ENCODE results near the gene SMARCA2. TPM values are rescaled to one million over a fixed set of nuclear protein-coding genes. Genes with fewer than 3 reads are reported as not detected.

Gene SMARCA2
- total RNA-seq, 2 experiments from 2014 or later: 243 to 245 TPM

DNA sequence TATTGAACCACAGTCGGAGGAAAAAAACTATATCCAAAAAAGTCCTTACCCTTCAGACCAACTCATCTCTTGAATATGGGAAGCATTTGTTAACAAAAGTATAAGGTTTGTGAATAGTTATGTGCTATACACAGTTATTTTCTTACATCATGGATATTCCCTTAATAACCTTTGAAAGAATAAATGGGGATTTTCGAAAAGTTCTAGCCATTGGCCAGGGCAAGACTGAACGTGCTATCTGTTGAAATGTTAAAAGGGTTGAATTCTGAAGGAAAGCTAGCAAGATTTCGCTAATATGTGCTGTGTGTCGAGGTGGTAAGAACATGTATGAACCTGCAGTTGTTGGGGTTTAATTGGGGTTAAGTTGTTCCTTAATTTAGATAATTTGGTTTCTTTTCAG lies 140.8 kb downstream of the SMARCA2 start:
- H3K27ac Mint-ChIP-seq: no peak overlapping the region
- DNase-seq (no peak), ATAC-seq (no peak)
- H3K4me1 Mint-ChIP-seq (ENCODE audit: low read depth): peaks cover 35% of the 10 kb centered on the region
- no peaks in the 10 kb centered on the region for H3K9me3 Mint-ChIP-seq (ENCODE audit: insufficient read depth)
- ChIA-PET CTCF (no interaction called here), POLR2A (no interaction called here)
- no peaks in the 10 kb centered on the region for H3K27me3 Mint-ChIP-seq (ENCODE audit: low read depth)
- peaks cover 14% of the 10 kb centered on the region for H3K36me3 Mint-ChIP-seq (ENCODE audit: low read depth)
- no peak overlapping the region for H3K4me3 Mint-ChIP-seq

DNA sequence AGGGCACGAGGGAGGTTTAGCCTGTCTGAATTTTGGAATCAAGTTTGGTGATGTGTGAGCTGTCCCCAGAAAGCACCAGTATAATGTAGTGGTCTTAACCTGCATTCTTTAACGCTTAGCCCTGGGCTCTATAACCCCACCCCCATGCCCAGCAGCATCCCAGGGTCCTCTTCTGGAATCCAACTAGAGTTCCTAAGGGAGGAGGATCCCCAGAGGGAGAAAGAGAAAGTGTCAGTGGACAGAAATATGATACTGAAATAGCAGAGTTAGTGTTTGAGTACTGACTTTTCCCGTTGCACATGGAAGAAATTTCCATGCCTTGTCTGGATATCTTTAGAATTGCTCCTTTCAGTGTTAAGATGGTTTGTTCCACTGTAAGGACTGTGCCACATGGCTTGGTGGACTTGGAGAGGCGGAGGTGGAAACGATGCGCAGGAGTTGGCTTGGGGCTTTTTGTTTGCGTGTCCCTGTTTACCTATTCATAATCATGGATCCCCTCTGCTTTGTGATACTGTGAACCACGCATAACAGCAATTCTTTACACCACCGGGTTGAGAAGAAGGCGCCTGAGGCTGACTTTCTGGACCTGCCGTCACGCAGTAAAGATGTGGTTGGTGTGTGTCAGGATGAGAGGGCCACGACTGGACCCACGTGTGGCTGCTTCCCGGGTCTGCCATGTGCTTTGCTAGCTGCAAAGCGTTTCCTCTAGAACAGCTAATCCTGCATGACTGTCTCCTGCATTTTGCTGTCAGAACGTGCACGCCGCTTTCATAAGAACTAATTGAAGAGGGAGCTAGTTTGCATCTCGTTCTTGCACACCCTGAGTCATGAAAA lies 142.3 kb downstream of the SMARCA2 start:
- peak overlapping the region; percentile 79 for H3K27ac Mint-ChIP-seq
- peaks cover 33% of the 10 kb centered on the region for H3K4me1 Mint-ChIP-seq (ENCODE audit: low read depth)
- peaks cover 15% of the 10 kb centered on the region for H3K36me3 Mint-ChIP-seq (ENCODE audit: low read depth)
- ChIA-PET CTCF (interaction anchor here (1.1 to 2.0 kb wide), 2 partner anchors 22 to 70 kb away, joined by 4 to 6 read pairs; no protein-coding TSS in a partner anchor), POLR2A (no interaction called here)
- no peaks in the 10 kb centered on the region for H3K9me3 Mint-ChIP-seq (ENCODE audit: insufficient read depth)
- H3K4me3 Mint-ChIP-seq: peak overlapping the region; percentile 72
- peak; percentile 59 for ATAC-seq
- no peaks in the 10 kb centered on the region for H3K27me3 Mint-ChIP-seq (ENCODE audit: low read depth)
- peak; percentile 47 for DNase-seq

DNA sequence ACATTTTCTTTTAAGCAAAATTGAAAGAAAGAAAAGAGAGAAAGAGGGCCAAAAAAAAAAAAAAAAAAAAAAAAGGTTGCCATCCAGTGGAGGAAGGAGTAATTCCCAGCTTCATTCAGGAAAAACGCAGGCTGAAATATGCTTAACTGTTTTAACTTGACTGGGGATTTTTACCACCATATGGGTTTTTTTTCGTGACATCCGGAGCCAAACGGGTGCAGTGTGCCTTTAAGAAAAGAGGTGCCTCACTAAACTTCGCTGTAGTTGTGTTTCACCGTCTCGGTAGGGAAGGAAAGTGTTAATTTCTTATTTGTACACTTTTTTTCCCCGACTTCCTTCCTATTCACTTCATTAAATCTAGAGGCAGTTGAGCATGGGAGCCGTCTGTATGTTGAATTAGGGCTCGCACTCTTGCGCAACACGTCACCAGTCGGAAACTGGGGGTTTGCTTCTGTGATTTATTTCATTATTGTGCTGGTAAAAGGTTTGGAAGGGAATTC lies 143.0 kb downstream of the SMARCA2 start:
- H3K27ac Mint-ChIP-seq: peak overlapping the region; percentile 79
- peak overlapping the region; percentile 72 for H3K4me3 Mint-ChIP-seq
- H3K36me3 Mint-ChIP-seq (ENCODE audit: low read depth): peaks cover 16% of the 10 kb centered on the region
- ChIA-PET CTCF (interaction anchor here (1.1 to 2.0 kb wide), 2 partner anchors 21 to 71 kb away, joined by 4 to 6 read pairs; no protein-coding TSS in a partner anchor), POLR2A (interaction anchor here (1.5 kb wide), 1 partner anchor 686 kb away, joined by 3 read pairs; the partner anchor contains the start of gene PUM3)
- ATAC-seq: peak; percentile 73
- no peaks in the 10 kb centered on the region for H3K27me3 Mint-ChIP-seq (ENCODE audit: low read depth)
- peak; percentile 51 for DNase-seq
- peaks cover 35% of the 10 kb centered on the region for H3K4me1 Mint-ChIP-seq (ENCODE audit: low read depth)
- H3K9me3 Mint-ChIP-seq (ENCODE audit: insufficient read depth): no peaks in the 10 kb centered on the region

DNA sequence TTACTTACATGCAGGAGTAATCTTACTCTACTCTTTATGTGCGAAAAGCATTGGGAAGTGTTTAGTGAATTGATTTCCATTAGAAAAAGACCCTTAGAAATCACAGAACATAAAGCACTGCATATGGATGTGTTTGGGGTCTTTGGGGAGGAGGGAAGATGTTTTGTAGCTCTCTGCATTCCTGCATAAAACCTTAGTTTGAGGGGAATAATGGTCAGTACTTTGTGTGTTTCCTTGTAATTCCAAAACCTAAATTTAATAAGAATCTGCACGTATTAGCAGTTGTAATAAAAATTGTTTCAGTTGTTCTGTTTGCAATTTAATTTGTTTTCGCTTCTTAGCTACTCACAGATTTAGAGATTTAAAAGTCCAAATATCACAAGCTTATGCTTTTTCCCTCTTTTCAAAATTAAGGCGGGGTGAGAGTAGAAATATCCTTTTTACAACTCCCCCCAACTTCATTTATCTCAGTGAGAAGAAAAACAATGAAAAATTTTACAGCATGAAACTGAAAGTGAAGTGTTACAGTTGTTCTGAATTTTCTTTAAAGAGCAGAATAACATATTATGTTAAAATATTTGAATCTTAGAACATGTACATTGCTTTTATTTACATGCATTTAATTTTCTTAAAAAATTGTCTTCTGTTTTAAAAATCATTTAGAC lies 143.8 kb downstream of the SMARCA2 start:
- ChIA-PET CTCF (interaction anchor here (0.9 to 2.0 kb wide), 4 partner anchors 21 to 72 kb away, joined by 3 to 6 read pairs (median 4); no protein-coding TSS in a partner anchor), POLR2A (interaction anchor here (1.0 to 1.5 kb wide), 2 partner anchors 144 to 685 kb away, joined by 3 read pairs; partner anchors contain the start of genes PUM3 and SMARCA2)
- Mint-ChIP-seq H3K27ac (peak overlapping the region; percentile 54), H3K4me3 (peak overlapping the region; percentile 72), H3K27me3 (ENCODE audit: low read depth) (no peaks in the 10 kb centered on the region), H3K4me1 (ENCODE audit: low read depth) (peaks cover 42% of the 10 kb centered on the region), H3K9me3 (ENCODE audit: insufficient read depth) (no peaks in the 10 kb centered on the region), H3K36me3 (ENCODE audit: low read depth) (peaks cover 23% of the 10 kb centered on the region)
- ATAC-seq (no peak), DNase-seq (no peak)

DNA sequence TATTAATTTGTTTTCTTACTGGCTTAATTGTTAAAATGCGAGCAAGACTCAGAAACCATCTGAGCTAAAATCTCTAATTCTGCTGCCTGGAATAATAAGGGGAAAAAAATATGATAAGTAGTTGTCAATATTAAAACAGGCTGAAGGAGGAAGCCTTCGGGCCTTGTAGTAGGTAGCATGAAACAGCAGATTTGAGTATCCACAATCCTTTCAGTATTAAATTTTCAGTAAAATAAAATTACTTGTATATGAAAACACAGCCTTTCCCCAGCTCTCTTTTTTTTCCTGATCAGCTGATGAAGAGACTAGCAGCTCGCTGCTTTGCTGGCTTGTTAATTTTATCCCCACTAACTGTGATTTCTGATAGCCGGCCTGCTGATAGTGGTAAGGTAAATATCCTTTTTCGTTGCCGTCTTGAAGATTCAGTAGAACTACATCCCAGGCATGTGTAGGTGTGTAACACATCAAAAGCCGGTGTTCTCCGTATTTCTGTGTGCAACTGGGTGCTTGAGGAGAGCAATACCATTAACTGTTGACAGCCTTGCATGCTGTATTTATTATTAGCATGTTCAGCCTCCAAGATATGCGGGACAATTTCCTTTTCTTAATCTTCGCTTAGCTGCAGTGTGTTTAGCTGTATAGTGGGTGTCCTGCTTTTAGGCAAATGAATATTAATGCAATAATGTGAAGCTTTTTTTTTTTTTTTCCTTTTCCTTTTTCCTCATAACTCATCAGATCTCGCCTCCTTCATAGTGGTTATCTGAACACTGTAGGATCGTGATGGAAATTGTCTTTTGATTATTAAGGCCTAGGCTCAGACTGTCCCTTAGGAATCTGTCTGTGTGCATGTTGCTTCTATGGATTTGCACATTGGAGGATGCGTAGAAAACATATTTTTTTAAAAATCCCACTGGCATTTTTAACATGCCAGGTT lies 144.6 kb downstream of the SMARCA2 start:
- H3K36me3 Mint-ChIP-seq (ENCODE audit: low read depth): peaks cover 28% of the 10 kb centered on the region
- H3K27ac Mint-ChIP-seq: no peak overlapping the region
- peak overlapping the region; percentile 38 for H3K4me3 Mint-ChIP-seq
- H3K9me3 Mint-ChIP-seq (ENCODE audit: insufficient read depth): no peaks in the 10 kb centered on the region
- DNase-seq (no peak), ATAC-seq (no peak)
- no peaks in the 10 kb centered on the region for H3K27me3 Mint-ChIP-seq (ENCODE audit: low read depth)
- peaks cover 50% of the 10 kb centered on the region for H3K4me1 Mint-ChIP-seq (ENCODE audit: low read depth)
- ChIA-PET CTCF (interaction anchor here (0.9 to 2.0 kb wide), 6 partner anchors 19 to 660 kb away, joined by 3 to 6 read pairs (median 4); no protein-coding TSS in a partner anchor), POLR2A (interaction anchor here (1.0 to 1.5 kb wide), 2 partner anchors 144 to 684 kb away, joined by 3 read pairs; partner anchors contain the start of genes PUM3 and SMARCA2)

DNA sequence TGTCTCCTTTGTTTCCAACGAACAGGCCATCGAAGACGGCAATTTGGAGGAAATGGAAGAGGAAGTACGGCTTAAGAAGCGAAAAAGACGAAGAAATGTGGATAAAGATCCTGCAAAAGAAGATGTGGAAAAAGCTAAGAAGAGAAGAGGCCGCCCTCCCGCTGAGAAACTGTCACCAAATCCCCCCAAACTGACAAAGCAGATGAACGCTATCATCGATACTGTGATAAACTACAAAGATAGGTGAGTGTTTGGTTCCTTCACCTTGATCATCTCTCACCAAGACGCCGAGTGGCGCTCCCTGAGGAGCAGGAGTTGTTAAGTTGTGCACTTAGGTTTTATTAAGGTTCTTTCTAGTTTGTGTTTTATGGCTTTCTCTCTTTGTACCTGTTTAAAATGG lies 146.5 kb downstream of the SMARCA2 start:
- Mint-ChIP-seq H3K4me3 (no peak overlapping the region), H3K27ac (no peak overlapping the region), H3K9me3 (ENCODE audit: insufficient read depth) (no peaks in the 10 kb centered on the region), H3K27me3 (ENCODE audit: low read depth) (no peaks in the 10 kb centered on the region), H3K36me3 (ENCODE audit: low read depth) (peaks cover 42% of the 10 kb centered on the region), H3K4me1 (ENCODE audit: low read depth) (peaks cover 49% of the 10 kb centered on the region)
- ChIA-PET CTCF (no interaction called here), POLR2A (no interaction called here)
- ATAC-seq (no peak), DNase-seq (no peak)

DNA sequence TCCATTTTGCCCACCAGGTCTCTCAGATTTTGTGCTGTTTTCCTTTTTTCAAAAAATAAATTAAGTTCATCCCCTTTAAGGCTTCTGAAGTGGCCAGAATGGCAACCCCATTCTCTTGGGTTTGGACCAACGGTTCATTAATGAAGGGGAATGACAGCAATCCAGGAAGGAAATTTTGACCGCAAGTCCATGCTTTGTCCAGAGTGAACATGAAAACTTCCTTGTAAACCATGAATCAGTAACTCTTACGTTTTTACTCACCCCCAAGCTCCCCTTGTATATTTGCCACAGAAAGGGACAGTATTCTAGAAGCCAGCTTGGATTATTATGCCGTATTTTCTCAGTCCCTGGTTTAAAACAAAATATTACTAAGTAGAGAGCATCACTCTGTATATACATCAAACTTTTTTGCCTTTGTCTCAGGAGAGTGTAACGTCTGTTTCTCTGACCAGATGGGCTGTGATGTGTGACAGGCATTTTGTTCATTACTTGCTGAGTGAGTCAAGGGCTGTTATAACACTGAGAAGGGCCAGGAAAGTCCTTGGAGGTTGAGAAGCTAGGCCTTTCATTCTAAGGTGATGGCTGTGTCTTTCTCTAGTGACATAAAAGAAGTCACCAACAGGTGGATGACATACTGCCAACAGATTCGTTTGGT lies 148.2 kb downstream of the SMARCA2 start:
- Mint-ChIP-seq H3K36me3 (ENCODE audit: low read depth) (peaks cover 52% of the 10 kb centered on the region), H3K4me1 (ENCODE audit: low read depth) (peaks cover 34% of the 10 kb centered on the region), H3K9me3 (ENCODE audit: insufficient read depth) (no peaks in the 10 kb centered on the region), H3K4me3 (no peak overlapping the region), H3K27me3 (ENCODE audit: low read depth) (no peaks in the 10 kb centered on the region), H3K27ac (no peak overlapping the region)
- ChIA-PET POLR2A (no interaction called here), CTCF (interaction anchor here (1.1 kb wide), 1 partner anchor 20 kb away, joined by 3 read pairs; no protein-coding TSS in a partner anchor)
- DNase-seq: no peak
- no peak for ATAC-seq

DNA sequence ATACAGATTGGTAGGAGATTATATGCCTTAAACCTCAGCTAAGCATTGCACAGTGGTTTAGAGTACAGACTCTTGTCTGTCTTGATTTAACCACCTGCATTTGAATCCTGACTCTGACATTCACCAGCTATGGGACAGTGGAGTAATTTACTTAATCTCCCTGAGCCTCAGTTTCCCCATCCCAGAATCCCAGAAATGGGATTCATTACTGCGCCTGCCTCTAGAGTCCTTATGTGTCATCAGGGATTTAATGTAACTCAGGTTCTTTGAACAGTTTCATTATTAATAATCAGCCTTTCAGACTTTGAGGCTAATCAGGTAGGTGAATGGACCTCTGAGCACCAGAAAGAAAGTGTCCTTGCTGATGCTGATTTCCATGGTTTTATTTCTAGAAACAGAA lies 149.1 kb downstream of the SMARCA2 start:
- Mint-ChIP-seq H3K4me3 (no peak overlapping the region), H3K27ac (no peak overlapping the region), H3K4me1 (ENCODE audit: low read depth) (peaks cover 28% of the 10 kb centered on the region), H3K36me3 (ENCODE audit: low read depth) (peaks cover 60% of the 10 kb centered on the region), H3K27me3 (ENCODE audit: low read depth) (no peaks in the 10 kb centered on the region), H3K9me3 (ENCODE audit: insufficient read depth) (no peaks in the 10 kb centered on the region)
- CTCF ChIA-PET: interaction anchor here (1.3 kb wide), 1 partner anchor 18 kb away, joined by 3 read pairs; no protein-coding TSS in a partner anchor
- DNase-seq (no peak), ATAC-seq (no peak)
- POLR2A ChIA-PET: no interaction called here

DNA sequence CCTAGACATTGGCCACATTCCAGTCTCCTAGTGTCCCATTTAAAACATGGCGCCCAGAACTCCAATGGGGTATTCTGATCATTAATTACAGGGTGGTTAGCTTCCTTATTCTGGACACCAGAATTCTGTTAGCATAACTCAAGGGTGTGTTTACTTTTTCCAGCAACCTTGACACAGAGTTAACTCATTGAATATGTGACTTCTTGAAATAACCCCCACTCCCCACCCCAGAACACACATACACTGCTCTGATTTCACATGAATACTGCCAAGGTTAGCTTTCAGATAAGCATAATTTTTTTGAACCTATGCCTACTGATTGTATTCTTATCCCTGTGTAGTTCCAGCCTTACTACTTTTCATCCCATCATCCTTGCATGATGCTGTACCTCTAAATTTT lies 151.1 kb downstream of the SMARCA2 start:
- peaks cover 74% of the 10 kb centered on the region for H3K36me3 Mint-ChIP-seq (ENCODE audit: low read depth)
- no peaks in the 10 kb centered on the region for H3K27me3 Mint-ChIP-seq (ENCODE audit: low read depth)
- DNase-seq: no peak
- H3K4me3 Mint-ChIP-seq: no peak overlapping the region
- CTCF ChIA-PET: no interaction called here
- POLR2A ChIA-PET: no interaction called here
- peaks cover 17% of the 10 kb centered on the region for H3K4me1 Mint-ChIP-seq (ENCODE audit: low read depth)
- no peaks in the 10 kb centered on the region for H3K9me3 Mint-ChIP-seq (ENCODE audit: insufficient read depth)
- no peak overlapping the region for H3K27ac Mint-ChIP-seq
- no peak for ATAC-seq

DNA sequence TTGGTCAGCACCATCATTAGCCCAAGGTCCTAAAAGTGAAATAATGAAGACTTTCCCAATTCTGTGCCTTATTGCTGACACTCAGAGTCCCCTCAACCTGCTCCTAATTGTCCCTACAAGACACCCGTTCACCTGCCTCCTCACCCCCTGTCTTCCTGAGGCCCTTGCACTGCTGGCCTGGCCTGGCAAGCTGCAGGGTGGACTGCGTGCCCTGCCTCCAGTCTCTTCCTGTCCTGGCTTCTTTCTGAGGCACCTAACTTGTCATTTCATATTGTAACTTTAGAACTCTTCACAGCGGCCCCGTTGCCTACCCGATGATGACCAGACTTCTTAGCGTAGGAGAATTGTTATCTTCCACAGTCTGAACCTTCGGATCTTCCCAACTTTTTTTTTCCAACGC lies 153.9 kb downstream of the SMARCA2 start:
- no peaks in the 10 kb centered on the region for H3K27me3 Mint-ChIP-seq (ENCODE audit: low read depth)
- no peak overlapping the region for H3K4me3 Mint-ChIP-seq
- H3K9me3 Mint-ChIP-seq (ENCODE audit: insufficient read depth): no peaks in the 10 kb centered on the region
- no peak for DNase-seq
- CTCF ChIA-PET: interaction anchor here (2.5 kb wide), 1 partner anchor 11 kb away, joined by 13 read pairs; no protein-coding TSS in a partner anchor
- H3K27ac Mint-ChIP-seq: no peak overlapping the region
- no peak for ATAC-seq
- H3K36me3 Mint-ChIP-seq (ENCODE audit: low read depth): peaks cover 82% of the 10 kb centered on the region
- peaks cover 7% of the 10 kb centered on the region for H3K4me1 Mint-ChIP-seq (ENCODE audit: low read depth)
- POLR2A ChIA-PET: no interaction called here
